NCI-H226 (cell line): Measurements from ENCODE around the gene CENPN.
A peak's percentile ranks its signal among the peaks of the same experiment; 100 is the strongest.

Experiments
- DNase-seq: peaks from one replicate; pipeline ENCODE4 v3.0.0-alpha.2; 2015

CENPN gene

DNA sequence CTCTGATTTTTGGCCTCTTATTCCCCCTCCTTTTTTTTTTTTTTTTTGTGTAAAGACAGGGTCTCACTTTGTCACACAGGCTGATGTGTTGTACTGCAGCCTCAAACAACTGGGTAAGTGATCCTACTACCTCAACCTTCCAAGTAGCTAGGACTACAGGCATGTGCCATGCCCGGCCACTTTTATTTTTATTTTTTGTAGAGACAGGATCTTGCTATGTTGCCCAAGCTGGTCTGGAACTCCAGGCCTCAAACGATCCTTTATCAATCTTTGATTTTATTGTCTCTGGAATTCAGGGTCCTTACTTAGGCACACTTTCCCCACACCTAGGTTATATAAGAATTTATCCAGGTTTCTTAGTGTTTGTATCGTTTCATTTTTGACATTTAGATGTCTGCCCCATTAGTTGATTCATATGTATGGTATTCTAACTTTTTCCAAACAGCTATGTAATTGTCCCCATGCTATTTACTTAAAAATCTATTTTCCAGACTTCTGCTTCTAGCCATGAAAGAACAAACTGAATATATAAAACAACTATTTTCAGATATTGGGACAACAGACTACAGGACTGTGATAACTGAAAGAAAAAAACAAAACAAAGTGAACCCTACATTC lies 14.2 kb upstream of the CENPN start:
- DNase-seq: no peak

DNA sequence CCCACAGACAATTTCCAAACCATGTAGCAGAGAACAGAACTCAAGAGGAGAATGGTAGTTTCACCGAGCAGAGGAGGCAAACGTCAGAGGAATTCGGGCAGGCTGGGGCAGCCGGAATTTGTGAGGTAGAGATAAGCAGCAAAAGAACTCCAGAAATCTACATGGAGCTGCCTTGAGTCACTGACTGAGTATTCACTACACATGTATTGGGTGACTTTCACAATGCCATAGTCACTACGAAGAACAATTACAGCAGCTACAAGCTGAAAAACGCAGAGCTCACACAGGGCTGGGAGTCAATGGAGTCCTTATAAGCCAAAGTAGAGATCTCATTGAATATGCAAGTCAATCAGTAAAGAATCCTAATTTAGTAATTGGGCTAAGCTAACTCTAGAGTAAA lies 13.7 kb upstream of the CENPN start:
- DNase-seq: peak; percentile 96

DNA sequence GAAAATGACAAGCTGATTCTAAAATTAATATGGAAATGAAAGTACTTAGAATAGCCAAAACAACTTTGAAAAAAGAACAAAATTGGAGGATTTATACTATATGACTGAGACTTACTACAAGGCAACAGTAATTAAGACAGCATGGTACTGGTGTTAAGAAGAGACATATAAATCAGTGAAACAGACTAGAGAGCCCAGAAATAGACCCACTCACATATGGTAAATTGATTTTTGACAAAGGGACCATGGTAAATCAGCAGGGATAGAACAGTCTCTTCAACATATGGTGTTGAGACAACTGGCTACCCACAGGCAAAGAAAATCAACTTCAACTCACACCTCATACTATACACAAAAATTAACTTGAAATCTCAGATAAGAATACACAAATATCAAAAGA lies 13.2 kb upstream of the CENPN start:
- no peak for DNase-seq

DNA sequence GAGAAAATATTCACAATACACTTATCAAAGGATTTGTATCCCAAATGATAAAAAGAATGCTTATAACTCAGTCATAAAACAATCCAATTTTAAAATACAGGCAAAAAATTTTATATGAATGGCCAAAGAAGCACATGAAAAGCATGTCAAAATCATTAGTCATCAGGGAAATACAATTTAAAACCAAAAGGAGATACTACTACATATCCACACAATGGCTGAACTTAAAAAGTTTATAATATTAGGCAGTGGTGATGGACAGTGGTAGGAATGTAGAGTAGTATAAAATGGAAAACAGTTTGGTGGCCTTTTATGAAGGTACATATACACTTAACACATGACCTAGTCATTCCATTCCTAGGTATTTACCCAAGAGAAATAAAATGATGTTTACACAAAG lies 12.6 kb upstream of the CENPN start:
- peak; percentile 21 for DNase-seq

DNA sequence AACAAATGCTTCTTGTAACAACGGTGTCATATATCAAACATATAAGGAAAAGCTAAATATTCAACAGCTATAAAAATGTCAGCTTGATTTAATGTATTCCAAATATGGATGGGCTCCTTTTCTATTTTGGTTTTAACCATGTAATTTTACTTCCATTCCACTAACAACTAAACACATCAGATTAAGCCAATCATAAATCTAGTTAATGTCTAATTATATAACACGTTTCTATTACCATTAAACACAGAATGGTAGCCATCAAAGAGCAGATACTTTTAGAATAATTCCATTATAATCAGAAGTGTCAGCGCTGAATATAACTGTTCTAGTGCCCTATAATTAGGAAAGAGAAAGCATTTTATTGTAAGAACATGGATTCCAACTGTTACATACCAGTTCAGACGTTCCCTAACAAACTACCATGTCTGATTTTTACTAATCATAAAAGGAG lies 10.3 kb upstream of the CENPN start:
- DNase-seq: no peak

DNA sequence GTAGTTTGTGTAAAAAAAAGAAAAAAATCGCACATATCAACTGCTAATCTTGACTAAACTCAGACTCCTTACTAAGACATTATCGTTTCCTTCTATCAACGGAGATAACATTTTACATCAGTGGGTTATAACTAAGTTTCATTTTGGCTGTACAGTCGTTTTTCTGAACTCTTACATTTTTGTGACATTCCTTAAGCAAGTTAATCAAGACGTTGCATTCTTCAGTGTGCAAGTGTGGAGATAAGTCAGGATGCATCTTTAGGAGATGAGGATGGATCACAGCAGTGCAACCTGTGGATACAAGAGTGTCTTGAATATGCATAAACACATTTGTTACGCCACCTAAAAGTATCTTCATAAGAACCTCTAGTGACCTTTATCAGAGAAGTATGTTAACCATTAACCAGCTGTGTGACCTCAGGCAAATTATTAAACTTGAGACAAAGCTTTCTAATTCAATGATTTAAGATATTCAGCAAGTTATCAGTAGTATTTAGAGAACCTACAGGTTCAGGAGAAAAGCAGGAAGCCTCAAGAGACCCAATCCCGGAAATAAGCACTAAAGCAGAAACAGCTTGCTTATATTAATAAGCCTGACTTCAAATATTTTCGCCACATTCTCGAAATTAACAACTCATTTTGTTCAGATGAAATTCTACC lies 9.7 kb upstream of the CENPN start:
- peak; percentile 39 for DNase-seq

DNA sequence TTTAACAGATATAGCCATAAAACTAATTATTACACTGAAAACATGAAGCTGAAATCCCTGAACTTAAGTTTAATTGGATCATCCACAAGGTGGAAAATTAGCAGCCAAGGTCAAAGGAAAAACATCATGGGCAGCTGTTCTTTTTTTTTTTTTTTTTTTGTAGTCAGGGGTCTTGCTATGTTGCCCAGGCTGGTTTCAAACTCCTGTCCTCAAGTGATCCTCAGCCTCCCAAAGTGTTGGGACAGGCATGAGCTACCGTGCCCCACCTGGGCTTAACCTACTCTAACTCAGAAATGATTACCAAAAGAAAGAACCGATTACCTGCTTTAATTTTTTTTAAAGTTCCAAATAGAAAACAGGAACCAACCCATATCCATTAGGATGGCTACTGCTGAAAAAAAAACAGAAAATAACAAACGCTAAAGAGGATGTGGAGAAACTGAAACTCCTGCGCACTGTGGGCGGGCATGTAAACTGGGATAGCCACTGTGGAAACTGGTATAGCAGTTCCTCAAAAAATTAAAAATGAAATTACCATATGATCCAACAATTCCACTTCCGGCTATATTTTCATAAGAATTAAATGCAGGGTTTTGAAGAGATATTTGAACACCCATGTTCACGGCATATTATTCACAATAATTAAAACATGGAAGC lies 8.9 kb upstream of the CENPN start:
- DNase-seq: no peak

DNA sequence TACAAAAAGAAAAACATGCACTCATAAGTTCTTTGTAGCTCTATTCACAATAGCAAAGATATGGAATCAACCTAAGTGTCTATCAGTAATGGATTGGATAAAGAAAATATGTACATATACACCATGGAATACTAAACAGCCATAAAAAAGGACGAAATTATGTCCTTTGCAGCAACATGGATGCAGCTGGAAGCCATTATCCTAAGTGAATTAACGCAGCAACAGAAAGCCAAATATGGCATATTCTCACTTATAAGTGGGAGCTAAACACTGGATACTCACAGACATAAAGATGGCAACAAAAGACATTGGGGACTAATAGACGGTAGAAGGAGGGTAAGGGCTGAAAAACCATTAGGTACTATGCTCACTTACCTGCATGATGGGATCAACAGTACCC lies 6.1 kb upstream of the CENPN start:
- DNase-seq: no peak

DNA sequence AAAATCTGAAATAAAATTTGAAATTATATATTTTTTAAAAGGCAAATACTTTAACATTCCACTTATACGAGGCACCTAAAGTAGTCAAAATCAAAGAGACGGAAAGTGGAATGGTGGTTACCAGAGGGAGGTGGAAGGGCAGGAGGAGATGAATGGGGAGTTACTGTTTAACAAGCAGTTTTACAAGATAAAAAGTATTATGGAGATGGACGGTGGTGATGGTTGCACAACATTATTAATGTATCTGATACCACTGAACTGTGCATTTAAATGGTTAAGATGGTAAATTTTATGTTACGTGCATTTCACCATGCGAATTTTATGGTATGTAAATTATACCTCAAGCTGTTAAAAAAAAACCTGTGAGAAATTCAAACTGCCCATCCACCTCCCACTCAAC lies 5.7 kb upstream of the CENPN start:
- no peak for DNase-seq

DNA sequence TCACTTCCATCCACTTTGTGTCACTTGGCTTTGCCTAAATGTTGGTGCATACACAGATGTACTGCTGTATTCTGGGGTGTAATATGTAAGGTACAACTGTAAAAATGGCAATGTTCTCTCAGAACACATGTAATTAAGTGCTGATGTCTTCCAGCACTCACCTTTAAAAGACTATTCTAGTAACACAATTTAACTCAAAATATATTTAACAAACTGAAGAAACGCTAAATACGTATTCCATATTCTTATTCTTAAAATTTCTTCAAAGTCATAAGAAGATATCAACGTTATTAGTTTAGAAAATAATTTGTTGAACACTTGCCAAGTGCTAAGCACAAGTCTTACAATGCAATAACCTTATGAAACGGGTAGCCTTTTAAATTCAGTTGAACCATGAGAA lies 4.0 kb upstream of the CENPN start:
- no peak for DNase-seq

DNA sequence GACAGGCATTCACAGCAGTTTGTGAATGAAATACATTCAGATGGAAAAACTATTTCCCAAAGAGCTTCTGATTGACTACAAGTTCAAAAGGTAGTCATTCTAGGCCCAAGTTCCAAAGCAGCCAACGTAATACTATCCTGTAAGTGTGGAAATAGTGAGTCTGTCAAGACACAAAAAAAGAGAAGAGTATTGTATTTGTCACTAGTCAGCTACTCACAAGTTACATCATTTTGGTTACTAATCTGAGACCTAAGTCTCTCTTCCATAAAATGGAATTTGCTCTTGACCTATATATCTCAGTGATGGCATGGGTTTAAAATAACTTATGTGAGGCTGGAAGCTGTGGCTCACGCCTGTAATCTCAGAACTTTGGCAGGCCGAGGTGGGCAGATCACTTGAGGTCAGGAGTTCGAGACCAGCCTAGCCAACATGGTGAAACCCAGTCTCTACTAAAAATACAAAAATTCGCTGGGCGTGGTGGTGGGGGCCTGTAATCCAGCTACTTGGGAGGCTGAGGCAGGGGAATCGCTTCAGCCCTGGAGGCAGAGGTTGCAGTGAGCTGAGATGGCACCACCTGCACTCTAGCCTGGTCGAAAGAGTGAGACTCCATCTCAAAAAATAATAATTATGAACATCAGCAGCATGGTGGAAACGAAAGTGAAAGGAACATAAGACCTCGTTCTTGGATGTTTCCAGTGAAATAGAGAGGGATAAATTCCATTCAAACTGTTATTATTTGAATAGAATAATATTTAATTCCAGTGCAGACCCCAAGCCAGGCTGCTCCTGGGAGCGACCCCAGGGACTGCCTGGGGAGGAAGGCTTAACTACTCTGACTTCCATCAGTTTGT lies 3.2 kb upstream of the CENPN start:
- no peak for DNase-seq

DNA sequence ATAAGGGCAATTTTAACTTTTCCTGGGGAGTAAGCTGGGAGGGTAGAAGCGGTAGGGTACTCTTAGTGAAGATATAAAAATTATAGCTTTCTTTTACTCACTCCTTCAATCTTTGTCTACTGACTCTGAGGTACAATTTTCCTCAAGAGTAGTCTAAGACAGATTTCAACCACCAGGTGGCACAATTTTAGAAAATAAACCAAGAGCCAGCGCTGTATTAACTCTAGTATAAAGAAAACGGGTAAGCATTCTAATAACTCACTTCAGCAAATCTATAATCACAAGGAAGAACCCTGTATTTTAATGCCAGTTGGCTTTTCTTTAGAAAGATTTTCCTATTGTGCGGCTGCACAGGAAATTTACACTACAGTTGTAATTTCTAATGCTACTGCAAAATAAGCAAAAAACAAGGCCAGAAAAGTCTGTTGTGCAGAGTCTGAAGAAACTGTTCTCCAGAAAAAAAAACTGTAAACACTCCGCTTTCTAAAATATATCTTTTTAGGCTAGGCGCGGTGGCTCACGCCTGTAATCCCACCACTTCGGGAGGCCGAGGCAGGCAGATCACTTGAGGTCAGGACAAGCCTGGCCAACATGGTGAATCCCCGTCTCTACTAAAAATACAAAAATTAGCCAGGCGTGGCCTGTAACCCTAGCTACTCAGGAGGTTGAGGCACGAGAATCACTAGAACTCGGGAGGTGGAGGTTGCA lies 2.2 kb upstream of the CENPN start:
- DNase-seq: peak; percentile 51

DNA sequence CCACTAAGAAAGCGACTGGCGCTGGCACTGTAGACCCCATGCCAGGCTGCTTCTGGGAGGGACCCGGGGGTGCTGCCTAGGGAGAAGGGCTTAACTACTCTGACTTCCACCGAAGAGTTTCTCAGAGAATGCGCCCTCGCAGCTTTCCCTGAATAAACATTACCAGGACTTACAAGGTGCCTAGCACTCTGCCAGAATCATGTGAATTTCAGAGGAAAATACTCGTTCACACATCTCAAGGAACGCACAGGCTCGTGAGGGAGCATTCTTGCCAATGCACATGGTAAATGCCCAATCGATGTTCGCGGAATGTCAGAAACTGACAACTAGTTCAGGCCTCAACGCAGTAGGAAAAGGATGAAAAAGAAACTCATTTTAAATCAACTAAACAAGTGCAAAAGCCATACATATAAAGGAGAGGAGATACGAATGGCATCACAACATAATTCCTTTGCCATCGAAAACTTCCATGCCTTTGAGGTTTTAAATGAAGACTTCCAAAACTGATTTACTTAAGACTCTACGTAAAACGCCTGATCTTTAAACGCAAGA lies 1.3 kb upstream of the CENPN start:
- DNase-seq: no peak

DNA sequence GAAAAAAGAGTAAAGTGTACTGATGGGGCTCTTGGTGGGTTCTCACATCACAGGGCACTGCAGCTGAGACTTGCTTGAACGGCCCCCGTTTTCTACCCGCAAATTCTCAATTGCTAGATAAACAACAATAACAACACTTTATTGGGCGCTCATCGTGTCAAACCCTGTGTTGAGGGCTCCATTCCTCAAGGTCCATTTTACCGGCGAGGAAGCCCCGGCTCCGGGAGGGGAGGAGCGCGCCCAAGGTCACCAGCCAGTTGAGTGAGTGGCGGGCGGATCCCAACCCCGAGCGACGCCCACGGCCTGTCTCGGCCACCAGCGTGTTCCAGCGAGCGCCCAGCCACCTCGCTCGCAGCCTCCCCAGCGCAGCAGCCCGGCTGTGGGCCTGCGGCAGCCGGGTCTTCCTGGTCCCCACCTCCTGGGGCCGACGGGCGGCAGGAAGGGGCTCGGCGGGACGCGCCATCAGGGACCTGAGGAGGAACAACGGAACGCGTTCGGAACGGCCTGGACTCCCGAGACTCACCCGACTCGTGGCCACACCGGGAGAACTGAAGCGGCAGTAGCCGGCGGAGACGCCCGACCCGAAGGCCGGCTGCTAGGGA lies 702 bp upstream of the CENPN start:
- DNase-seq: peak; percentile 22

DNA sequence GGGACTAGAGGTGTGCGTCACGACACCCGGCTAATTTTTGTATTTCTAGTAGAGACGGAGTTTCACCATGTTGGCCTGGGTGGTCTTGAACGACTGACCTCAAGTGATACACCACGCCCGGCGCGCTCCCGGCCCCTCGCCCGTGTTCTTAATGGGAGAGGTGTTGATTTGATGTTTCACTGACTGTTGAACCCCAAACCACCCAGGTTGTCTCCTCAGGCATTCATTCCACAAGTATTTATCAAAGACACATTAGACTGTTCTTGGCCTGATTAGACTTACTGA lies 1.4 kb downstream of the CENPN start:
- no peak for DNase-seq

DNA sequence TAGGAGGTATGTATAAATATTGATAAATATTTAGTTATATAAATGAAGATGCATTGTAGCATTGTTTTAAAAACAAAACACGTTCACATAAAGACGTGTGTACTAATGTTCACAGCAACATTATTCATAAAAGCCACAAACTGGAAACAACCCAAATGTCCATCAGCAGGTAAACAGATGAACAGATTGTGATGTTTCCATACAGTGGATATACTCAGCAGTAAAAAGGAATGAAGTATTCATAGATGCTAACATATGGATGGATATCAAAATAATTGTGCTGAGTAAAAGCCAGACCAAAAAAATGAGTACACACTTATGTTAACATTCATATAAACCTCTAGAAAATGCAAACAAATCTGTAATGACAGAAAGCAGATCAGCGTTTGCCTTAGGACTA lies 6.0 kb downstream of the CENPN start:
- no peak for DNase-seq

DNA sequence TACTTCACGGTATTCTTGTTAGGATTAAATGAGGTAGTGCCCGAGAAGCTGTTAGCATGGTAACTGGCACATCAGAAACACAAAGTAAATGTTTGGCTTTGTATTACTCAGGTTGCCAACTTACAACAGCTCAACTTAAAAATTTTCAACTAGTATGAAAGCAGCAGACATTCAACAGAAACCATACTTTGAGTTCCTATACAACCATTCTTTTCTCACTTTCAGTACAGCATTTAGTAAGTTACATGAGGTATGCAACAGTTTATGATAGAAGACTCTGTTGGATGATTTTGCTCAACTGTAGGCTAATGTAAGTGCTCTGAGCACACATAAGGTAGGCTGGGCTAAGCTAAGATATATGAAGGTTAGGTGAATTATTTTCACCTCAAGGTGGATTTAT lies 7.7 kb downstream of the CENPN start:
- no peak for DNase-seq

DNA sequence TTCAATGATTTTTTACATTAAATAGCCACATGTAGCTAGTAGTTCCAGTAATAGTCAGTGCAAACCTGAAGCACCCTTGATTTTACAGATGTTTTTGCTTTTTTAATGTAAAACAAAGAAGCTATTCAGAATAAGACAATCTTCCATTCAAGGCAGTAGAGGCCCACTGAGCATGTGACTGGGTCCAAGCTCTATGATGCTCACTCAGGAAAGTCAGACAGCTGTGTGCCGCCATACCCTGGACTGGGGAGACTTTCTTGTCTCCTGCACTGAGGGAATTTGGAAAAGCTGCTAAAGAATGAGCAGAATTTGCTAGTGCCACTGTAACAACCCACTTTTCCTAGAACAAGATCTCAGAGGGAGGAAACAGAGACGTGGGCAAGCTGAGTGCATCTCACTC lies 11.5 kb downstream of the CENPN start:
- DNase-seq: no peak

DNA sequence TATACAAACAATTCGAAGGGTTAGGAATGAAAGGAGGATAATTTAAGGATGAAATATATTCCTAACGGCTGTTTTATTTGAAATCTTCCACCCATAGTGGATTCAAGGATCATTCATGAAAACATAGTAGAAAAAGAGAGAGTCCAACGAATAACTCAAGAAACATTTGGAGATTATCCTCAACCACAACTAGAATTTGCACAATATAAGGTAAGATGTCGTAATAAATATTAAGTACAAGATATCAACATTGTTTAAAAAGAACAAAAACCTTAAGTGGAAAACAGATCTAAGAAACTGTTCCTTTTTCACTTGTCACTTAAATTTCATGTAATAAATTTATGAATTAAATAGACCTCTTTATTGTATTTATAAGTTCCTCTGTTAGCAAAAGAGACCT lies 19.4 kb downstream of the CENPN start:
- DNase-seq: no peak

DNA sequence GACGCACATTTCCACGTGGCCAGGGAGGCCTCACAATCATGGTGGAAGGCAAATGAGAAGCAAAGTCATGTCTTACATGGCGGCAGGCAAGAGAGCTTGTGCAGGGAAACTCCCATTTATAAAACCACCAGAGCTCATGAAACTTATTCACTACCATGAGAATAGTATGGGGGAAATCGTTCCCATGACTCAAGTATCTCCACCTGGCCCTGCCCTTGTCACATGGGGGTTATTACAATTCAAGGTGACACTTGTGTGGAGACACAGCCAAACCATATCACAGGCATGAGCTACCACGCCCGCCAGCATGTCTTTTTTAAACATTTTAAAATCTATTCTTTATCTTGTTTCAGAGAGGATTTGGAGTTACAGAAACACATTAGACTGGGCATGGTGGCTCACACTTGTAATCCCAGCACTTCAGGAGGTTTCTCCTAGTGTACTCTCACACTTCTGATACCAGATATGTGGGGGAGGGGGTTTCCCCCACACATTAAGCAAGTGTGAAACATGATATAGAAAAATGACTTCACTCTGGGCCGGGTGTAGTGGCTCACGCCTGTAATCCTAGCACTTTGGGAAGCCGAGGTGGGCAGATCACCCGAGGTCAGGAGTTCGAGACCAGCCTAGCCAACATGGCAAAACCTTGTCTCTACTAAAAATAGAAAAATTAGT lies 23.1 kb downstream of the CENPN start:
- DNase-seq: no peak

DNA sequence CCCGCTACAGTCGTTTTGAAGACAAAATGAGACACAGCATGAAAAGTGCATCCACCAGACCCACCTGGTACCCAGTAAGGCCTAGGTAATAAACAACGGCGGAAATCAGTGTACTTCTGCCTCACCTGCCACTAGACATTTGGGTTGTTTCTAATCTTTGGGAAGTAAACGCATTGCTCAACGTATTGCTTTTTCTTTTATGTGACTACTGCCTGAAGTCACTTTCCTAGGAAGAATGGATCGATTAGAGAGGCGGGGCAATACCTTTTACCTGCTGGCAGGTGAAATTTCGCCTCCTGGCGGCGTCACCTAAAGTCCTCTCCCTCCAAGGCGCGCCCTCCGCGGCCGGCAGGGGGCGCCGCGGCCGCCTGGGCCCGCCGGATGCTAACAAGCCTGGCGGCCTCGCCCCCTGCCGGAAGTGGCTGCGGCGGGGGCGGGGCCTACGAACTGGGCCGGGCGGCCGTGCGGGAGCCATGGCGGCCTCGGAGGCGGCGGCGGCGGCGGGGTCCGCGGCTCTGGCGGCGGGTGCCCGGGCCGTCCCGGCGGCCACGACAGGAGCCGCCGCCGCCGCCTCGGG lies 28.5 kb downstream of the CENPN start, which contains the start of gene ATMIN:
ATMIN (plus strand) TSS at position 445 of the 577 bp plus-strand sequence; CDS start at position 474, 29 bp downstream.
- DNase-seq: peak; percentile 79
